Transverse colon (tissue), 4 donors: Measurements from ENCODE around the gene SNIP1. TPM values are rescaled to one million over a fixed set of nuclear protein-coding genes. Genes with fewer than 3 reads are reported as not detected.

Source experiments
- DNase-seq: peaks from one replicate; pipeline ENCODE4 v3.0.0-alpha.2; 2019
- H3K27ac ChIP-seq, 4 donors: fragments of 200-600 bp; sonication (generic); 2 replicates each; pipeline ENCODE4 v1.5.1; 2016 to 2018; ENCODE audit warnings: inconsistent platforms in 4 of 4
- H3K27me3 ChIP-seq: fragments of 200-600 bp; sonication (generic); 2 replicates; pipeline ENCODE4 v1.5.1; 2017; ENCODE audit warnings: inconsistent platforms
- H3K36me3 ChIP-seq, 4 donors: fragments of 200-600 bp; sonication (generic); 2 replicates each; pipeline ENCODE4 v1.5.1; 2017 to 2019; ENCODE audit warnings: inconsistent platforms in 4 of 4
- H3K4me1 ChIP-seq, 4 donors: fragments of 200-600 bp; sonication (generic); 2 replicates each; pipeline ENCODE4 v1.5.1; 2017 to 2020; ENCODE audit warnings: inconsistent platforms in 4 of 4
- H3K4me3 ChIP-seq, 4 donors: fragments of 200-600 bp; sonication (generic); 1 replicate in 1 of 4; 2 replicates in 3 of 4; pipeline versions ENCODE4 v1.5.1 to v1.6.1; 2017 to 2019; ENCODE audit warnings: inconsistent platforms in 4 of 4
- H3K9me3 ChIP-seq, 2 donors: fragments of 200-600 bp; sonication (generic); 2 replicates each; pipeline ENCODE4 v1.5.1; 2017 to 2019; ENCODE audit warnings: inconsistent platforms in 2 of 2
- EP300 ChIP-seq: sonication (generic); formaldehyde crosslinking; IDR thresholded peaks from one replicate; pipeline ENCODE4 v1.6.1; 2017; ENCODE audit warnings: antibody characterized with exemption, low read depth
- POLR2A ChIP-seq: fragments of 450-650 bp; IDR thresholded peaks from one replicate; pipeline ENCODE4 v1.6.1; 2016; ENCODE audit warnings: antibody characterized with exemption, mild to moderate bottlenecking, moderate library complexity
- POLR2AphosphoS5 ChIP-seq, 3 donors: sonication (generic); formaldehyde crosslinking; IDR thresholded peaks; one replicate each; pipeline ENCODE4 v1.6.1; 2016; ENCODE audit warnings: antibody characterized with exemption in 3 of 3
- WGBS, 2 donors: methylation state at CpG; one replicate each; pipeline ENCODE4 v1.1.5; 2018; ENCODE audit warnings: low coverage in 1 of 2; 5-methylcytosine and 5-hydroxymethylcytosine counted together
- in situ Hi-C, 4 donors: fragments of 200-750 bp; cut with MboI; loops; one replicate each; pipeline versions ENCODE4 v1.15.0 to v1.15.1; 2017; ENCODE audit warnings: low sequenced_read_pairs in 3 of 4, low pct_ligation_motif_present in 1 of 4, low pct_unique_long_range_greater_than_20kb in 1 of 4
- intact Hi-C: fragments of 100-400 bp; cut with DNase I; formaldehyde crosslinking; loops from one replicate; pipeline ENCODE4 v1.15.1; 2023; ENCODE audit warnings: low total_unique reads
- total RNA-seq, 4 donors: library from RNA; depleted of rRNA; stranded (reverse); fragments of >200 nt; gene quantifications; one replicate each; pipeline ENCODE4 v1.1.0, GENCODE V29; 2016
- TF ChIP-seq, protein P1 (sequence below), 5 experiments: fragments of 200-600 bp in 3 of 5; fragments of 450-650 bp in 2 of 5; sonication (generic) in 3 of 5; IDR thresholded peaks; 1 replicate in 2 of 5; 2 replicates in 3 of 5; pipeline ENCODE4 v1.5.1; 2016 to 2017; ENCODE audit warnings: antibody characterized with exemption in 5 of 5, inconsistent platforms in 3 of 5, mild to moderate bottlenecking in 2 of 5, moderate library complexity in 1 of 5

The SNIP1 gene
- total RNA-seq, 4 donors from 2014 or later = 9.0 to 175 (median 18.6) TPM

- 91 to 100% methylated on average over 1 of the region's 1 CpG for WGBS, 2 donors
- Histone ChIP-seq H3K4me1 (peaks cover 10 to 21% (median 13%) of the 10 kb centered on the region in 4 donors), H3K9me3 (no peaks in the 10 kb centered on the region), H3K27me3 (no peaks in the 10 kb centered on the region), H3K27ac (no peak overlapping the region), H3K36me3 (no peaks in the 10 kb centered on the region), H3K4me3 (no peak overlapping the region)
- in situ Hi-C loops (no loop called here), intact Hi-C loops (no loop called here)
- no peak for TF ChIP-seq POLR2A
- no peak for TF ChIP-seq POLR2AphosphoS5 (IDR thresholded peaks at IDR 0.05)
- TF ChIP-seq EP300 = no peak
- TF ChIP-seq, protein P1, sequence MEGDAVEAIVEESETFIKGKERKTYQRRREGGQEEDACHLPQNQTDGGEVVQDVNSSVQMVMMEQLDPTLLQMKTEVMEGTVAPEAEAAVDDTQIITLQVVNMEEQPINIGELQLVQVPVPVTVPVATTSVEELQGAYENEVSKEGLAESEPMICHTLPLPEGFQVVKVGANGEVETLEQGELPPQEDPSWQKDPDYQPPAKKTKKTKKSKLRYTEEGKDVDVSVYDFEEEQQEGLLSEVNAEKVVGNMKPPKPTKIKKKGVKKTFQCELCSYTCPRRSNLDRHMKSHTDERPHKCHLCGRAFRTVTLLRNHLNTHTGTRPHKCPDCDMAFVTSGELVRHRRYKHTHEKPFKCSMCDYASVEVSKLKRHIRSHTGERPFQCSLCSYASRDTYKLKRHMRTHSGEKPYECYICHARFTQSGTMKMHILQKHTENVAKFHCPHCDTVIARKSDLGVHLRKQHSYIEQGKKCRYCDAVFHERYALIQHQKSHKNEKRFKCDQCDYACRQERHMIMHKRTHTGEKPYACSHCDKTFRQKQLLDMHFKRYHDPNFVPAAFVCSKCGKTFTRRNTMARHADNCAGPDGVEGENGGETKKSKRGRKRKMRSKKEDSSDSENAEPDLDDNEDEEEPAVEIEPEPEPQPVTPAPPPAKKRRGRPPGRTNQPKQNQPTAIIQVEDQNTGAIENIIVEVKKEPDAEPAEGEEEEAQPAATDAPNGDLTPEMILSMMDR (IDR thresholded peaks at IDR 0.05) = no peak
- DNase-seq = no peak
Observed at GRCh38 chr1:37517569-37517968, 36.5 kb downstream of the SNIP1 start.

- intact Hi-C loops = no loop called here
- Histone ChIP-seq H3K36me3 (no peaks in the 10 kb centered on the region), H3K4me1 (peaks cover 10 to 26% (median 13%) of the 10 kb centered on the region in 4 donors), H3K27ac (peak overlapping the region; percentile 95 to 98 (median 98)), H3K27me3 (no peaks in the 10 kb centered on the region), H3K9me3 (no peaks in the 10 kb centered on the region), H3K4me3 (peak overlapping the region; percentile 73 to 96 (median 92))
- TF ChIP-seq POLR2AphosphoS5 (IDR thresholded peaks at IDR 0.05) (no peak), POLR2A (no peak)
- in situ Hi-C loops = no loop called here
- WGBS, 2 donors = 76 to 96% methylated on average over 14 to 18 of the region's 18 CpGs
- no peak for DNase-seq
Observed at GRCh38 chr1:37515185-37516034, 38.7 kb downstream of the SNIP1 start.

- intact Hi-C loops (loop anchor here (5.0 kb wide), 1 partner anchor 298 kb away; no protein-coding TSS in a partner anchor), in situ Hi-C loops (no loop called here)
- Histone ChIP-seq H3K27me3 (no peaks in the 10 kb centered on the region), H3K4me1 (peaks cover 10 to 26% (median 13%) of the 10 kb centered on the region in 4 donors), H3K4me3 (peak within 1 kb of the TSS; percentile 73 to 96 (median 92)), H3K9me3 (no peaks in the 10 kb centered on the region), H3K27ac (peak within 1 kb of the TSS; percentile 95 to 98 (median 98)), H3K36me3 (no peaks in the 10 kb centered on the region)
- 0% methylated on average over 64 of the region's 100 CpGs; no CpG with 5 or more reads in 1 of the 2 donors for WGBS, 2 donors
- TF ChIP-seq, protein P1 (IDR thresholded peaks at IDR 0.05) = peak in 4 of 5 experiments; percentile 61 to 89 (median 70)
- TF ChIP-seq EP300 (no peak), POLR2A (peak; percentile 79), POLR2AphosphoS5 (IDR thresholded peaks at IDR 0.05) (peak; percentile 66 to 85 (median 80))
- peak; percentile 86 for DNase-seq
Observed at GRCh38 chr1:37514350-37515184, 39.5 kb downstream of the SNIP1 start, which contains the start of gene MEAF6. Gene MEAF6 (minus strand): TSS chr1:37514766. CDS start chr1:37514746, 20 bp downstream.

- peaks cover 10 to 26% (median 13%) of the 10 kb centered on the region in 4 donors for H3K4me1 ChIP-seq
- H3K27ac ChIP-seq = peak overlapping the region; percentile 95 to 98 (median 98)
- peak; percentile 33 for DNase-seq
- TF ChIP-seq POLR2A (no peak), POLR2AphosphoS5 (IDR thresholded peaks at IDR 0.05) (no peak), EP300 (no peak)
- TF ChIP-seq, protein P1 (IDR thresholded peaks at IDR 0.05) = no peak
- peak overlapping the region; percentile 73 to 96 (median 92) for H3K4me3 ChIP-seq
- no peaks in the 10 kb centered on the region for H3K27me3 ChIP-seq
- 2 to 20% methylated on average over 1 to 24 of the region's 26 CpGs for WGBS, 2 donors
- intact Hi-C loops = loop anchor here (5.0 kb wide), 1 partner anchor 298 kb away; no protein-coding TSS in a partner anchor
- in situ Hi-C loops = no loop called here
- H3K9me3 ChIP-seq = no peaks in the 10 kb centered on the region
- peaks cover 0 to 6% (median 2%) of the 10 kb centered on the region in 4 donors for H3K36me3 ChIP-seq
Observed at GRCh38 chr1:37513795-37514349, 40.2 kb downstream of the SNIP1 start.
